GM21381 (cell line): Measurements from ENCODE around the gene ASCC2.

Source experiments
- ATAC-seq: cut with Tn5 transposase; IDR thresholded peaks from one replicate; pipeline ENCODE4 v1.9.1; 2021; ENCODE audit warnings: mild to moderate bottlenecking, moderate library complexity; ENCODE audit not compliant: unreplicated experiment

The ASCC2 gene

DNA sequence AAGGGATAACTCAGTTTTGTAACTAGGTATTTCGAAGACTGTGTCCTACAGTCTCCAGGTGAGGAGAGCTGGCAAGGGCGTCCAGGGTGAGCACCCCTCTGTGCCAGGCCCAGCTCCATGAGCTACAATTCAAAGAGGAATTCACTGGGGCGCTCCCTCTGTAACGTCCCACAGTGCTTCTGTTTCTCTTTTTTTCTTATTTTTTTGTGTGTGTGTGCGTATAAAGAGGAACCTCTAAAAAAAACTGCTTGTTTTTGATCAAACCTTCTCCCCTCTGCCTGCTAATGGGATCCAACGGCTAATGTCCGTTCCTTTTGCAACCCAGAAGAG lies 17.1 kb downstream of the ASCC2 start:
- no peak for ATAC-seq

DNA sequence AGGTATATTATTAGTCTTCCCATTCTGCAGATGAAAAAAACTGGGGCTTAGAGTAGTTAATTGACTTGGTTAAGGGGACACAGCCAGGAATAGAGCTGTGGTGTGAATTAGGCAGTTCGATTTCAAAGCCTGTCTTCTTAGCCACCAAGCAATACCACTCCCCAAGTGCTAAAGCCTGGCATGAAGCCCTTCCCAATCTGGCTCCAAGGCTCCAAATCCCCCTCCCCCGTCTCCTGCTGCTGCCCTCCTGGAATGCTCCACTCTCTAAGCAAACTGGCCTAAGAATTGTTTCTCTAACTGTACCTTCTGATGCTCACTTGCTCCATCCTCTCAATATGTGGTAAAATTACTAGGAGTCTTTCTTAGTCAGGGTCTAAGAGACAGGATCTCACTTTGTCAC lies 18.6 kb downstream of the ASCC2 start:
- no peak for ATAC-seq

DNA sequence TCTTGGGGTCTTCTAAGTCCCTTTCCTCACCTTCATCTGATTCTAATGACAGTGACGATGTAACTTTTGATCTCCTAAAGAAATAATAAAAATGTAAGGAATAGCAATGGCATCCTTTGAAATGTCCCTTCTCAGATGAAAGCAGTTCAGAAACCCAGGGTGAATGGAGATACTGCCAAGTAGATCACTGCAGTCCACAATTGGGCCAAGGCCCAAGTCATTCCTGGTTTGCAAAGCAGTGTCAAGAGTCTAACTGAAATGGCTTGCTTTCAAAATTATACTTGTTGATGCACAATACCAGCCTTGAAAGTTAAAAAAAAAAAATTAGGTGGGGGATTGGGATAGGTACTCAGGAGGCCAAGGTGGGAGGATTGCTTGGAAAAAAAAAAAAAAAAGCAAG lies 20.4 kb downstream of the ASCC2 start:
- ATAC-seq = no peak

DNA sequence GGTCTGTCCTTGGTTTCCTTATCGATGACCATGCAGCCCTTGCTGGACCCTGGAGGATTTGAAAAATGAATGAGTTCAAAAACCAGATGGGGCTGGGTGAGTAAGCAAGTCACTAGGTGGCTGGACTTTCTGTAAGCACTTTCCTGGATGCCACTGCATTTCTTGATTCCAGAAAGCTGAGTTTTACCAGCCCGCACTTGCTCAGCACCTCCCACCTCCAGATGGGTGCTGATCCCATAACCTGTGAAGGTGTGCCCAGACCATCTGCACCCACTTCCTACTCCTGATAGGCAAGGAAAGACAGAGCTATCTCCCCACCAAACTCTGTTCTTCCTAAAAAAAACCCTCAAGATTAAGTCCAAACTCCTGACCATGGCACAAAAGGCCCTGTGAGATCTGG lies 21.1 kb downstream of the ASCC2 start:
- no peak for ATAC-seq

DNA sequence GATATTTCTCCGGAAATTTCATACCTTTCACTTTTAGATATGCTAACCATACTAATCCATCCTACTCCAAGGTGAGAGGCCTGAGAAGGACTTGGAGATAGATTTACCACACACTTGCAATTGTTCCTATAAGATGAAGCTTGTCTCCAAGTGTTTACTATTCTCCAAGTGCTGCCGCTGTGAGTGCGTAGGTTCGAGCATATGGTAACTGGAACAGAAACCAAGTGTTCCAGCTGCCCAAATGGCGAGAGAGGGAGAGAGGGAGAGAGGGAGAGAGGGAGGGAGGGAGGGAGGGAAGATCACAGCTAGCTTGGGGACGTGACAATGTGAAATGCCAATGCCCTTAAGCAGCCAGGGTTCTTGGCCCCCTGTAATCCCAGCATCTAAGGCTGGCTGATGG lies 21.5 kb downstream of the ASCC2 start:
- ATAC-seq = no peak

DNA sequence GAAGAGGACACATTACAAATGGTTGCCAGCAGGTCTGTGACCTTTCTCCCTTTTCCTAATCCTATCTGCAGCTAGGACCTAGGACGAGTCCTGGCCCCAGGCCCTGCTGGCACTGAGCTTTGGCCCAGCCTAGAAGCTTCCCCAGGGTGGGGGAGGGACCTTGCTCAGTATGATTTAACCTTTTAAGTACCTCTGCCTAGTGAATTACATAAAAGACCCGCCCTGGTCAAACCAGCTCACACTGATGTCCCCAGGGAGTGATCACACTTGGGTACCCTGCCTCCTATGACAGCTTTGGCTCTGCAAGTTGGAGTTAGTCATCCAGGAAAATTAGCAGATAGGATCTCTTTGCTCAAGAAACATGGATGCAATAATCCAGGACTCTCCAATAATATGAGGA lies 21.9 kb downstream of the ASCC2 start:
- ATAC-seq = no peak

DNA sequence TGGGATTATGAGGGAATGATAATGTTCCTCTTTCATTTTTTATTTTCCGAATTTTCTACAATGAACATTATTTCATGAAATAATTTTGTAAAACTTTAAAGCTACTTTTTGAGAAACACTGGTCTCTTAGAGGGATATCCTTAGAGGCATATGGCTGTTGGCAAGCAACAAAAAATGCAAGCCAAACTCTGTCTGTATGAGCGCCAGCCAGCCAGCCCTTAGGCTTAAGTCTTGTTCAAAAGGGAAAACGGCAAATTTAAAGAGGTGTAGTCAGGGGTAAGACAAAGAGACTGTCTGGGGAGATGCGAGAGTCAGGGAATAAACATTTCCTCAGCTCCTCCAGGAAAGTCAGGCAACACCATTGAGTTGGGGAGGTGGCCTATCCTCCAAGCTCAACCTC lies 22.5 kb downstream of the ASCC2 start:
- ATAC-seq = no peak

DNA sequence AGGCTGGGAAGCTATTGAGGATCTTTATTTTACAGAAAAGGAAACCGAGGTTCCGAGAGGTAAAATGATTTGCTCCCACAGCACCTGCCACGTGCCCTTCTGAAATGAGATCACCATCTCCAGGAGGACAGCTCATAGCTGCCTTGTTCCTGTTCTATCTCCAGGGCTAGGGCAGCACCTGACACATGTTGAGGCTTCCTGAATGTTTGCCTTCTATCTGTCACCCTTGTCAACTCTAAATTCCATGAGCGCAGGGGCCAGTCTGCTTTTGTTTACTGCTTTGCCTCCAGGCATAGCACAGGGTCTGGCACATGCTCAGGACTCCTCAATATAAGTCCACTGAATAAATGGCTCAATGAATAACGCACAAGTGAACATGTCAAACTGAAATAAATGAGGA lies 24.1 kb downstream of the ASCC2 start:
- ATAC-seq = no peak

DNA sequence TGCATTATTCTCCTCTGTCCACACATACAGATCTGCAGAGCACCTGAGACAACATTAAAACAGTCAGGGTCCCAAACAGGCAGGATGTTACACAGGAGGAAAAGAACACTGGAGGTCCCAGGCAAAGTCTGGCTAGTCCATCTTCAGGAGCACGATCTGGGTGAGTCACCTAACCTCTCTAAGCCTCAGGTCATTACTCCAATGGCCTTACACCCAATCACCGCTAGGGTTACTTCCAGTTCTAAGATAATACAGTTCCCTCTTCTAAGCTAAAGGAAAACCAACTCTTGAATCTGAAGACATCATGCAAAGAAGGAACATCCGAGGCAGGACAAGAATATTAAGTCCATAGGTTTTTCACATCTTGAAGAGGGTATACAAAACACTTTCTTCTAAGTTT lies 24.5 kb downstream of the ASCC2 start:
- no peak for ATAC-seq

DNA sequence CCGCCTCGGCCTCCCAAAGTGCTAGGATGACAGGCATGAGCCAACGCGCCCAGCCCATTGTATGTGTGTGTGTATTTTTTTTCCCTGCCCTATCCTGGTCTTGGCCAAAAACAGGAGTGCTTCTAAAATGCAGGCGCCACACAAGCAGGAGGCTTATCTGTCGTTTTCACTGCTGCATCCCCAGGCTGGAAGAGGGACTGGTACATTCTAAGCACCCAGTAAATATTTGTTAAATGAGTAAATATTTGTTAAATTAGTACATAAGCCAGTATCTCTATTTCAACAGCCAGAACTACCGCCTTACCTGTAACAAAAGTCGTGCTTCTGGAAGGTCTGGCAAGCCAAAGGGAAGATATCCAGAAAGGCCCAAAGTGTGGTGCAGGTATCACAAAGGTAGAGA lies 24.9 kb downstream of the ASCC2 start:
- no peak for ATAC-seq

DNA sequence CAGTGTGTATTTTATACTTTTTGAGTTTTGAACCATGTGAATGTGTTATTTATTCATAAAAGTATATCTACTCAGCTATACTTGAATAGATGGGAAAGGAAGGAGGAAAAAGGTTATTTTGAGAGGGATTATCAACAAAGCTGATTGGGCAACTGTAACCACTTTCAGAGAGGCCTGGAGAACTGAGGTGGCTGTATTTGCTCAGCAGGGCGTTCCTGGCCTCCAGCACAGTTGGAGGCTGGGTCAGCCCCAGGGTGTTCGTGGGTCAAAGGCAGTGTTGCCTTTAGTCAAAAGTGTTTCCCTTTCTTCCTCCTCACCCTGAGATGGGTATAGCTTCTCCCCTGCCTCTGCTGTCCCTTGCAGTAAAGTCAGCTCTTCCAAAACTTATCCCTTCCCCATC lies 26.7 kb downstream of the ASCC2 start:
- no peak for ATAC-seq

DNA sequence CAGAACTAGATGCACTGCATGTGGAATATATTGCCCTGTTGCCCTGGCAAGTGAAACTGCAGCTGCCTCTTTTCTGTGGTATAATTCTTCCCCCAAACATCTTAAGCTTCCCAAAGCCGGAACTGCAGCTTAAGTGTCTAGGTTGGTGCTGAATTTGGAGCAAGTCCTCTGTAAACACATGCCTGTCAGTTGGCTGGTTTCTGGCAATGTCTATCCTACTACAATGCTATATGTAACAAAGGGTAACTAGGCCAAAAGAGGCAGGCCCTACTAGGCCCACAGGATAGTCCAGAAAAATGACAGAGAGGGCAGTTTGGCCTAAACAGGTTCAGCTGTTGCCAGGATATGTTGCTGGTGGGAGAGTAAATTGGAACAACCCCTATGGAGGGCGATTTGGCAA lies 27.9 kb downstream of the ASCC2 start:
- ATAC-seq = no peak

DNA sequence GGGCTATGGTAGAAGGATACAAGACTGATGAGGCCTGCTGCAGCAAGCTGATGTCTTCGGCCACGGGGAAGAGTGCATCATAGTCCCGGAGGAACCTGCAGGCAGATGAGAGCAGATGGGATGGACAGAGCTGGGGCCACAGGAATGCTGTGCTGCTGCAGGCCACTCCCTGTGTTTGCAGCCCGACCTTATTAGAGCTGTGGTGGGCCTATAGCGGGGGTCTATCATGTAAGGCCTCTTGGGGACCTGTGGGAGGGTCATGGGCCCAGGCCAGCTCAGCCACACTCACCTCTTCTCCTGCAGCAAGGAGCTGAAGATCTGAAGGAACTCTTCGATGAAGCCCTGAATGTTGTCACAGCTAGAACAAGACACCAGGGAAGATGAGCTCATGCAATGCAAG lies 31.9 kb downstream of the ASCC2 start:
- ATAC-seq = no peak

DNA sequence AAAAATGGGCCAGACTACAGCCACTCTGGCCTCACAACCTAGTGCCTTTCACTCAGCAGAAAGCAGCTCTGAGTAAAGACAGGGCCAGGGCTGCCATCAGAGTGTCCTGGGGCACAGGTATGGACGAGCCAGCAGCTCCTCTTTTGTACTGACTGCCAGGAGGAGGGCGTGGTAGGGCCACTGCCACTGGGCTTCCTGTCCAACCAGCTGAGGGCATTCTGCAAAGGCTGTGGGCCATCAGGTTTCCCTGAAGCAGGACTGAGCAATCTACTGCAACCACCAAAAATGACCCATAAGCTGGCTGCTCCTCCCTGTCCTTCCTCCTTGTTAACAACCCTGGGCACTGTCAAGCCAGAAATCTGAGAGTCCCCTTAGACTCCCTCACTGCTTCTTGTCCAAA lies 33.1 kb downstream of the ASCC2 start:
- no peak for ATAC-seq

DNA sequence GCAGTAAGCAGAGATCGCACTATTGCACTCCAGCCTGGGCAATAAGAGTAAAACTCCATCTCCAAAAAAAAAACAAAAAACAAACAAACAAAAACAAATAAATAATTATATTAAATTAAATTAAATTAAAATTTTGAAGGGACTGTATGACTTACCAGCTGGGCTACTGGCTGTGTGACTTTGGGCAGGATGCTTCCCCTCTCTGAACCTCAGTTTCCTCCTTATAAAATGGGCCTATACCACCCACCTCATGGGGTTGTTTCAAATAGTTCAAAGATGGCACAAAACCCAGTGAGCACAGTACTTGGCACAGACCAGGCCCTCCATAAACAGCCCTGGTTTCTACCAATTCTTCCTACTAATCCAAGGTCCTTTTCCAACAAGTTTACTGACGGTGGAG lies 34.9 kb downstream of the ASCC2 start:
- ATAC-seq = no peak

DNA sequence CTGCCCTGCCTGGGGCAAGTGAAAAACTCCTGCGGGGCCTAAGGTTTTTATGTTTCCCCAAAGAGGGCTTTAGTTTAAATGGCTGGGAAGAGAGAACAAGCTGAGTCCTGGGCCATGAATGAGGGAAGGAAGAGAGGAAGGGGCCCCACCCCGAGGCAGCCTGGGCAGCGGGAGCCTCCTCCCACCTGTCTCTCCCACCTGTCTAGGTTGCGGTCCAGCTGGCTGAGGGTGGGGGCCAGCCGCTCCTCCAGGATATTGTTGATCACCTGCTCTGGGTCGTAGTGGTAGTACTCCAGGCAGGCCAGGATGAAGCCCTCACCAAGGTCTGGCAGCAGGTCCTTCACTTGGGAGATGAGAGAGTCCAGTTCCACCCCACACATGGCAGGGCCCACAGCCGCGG lies 36.3 kb downstream of the ASCC2 start:
- no peak for ATAC-seq

DNA sequence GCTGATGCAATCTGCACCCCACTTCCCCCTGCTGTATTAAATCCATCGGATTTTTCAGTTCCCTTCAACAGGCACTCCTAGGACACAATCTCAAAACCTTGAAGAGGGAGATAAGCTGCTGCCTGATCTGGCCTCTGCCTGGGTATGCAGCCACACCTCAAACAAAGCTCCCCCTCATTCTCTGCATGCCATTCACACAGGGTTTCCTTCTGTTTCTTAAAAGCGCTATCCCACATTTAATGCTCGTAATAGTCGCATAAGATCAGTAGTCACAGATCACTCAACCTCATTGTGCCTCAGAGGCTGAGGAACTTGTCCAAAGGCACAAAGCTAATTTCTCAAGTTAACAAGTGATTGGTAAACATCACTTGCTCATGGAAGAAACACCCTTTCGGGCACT lies 36.9 kb downstream of the ASCC2 start:
- ATAC-seq = no peak

DNA sequence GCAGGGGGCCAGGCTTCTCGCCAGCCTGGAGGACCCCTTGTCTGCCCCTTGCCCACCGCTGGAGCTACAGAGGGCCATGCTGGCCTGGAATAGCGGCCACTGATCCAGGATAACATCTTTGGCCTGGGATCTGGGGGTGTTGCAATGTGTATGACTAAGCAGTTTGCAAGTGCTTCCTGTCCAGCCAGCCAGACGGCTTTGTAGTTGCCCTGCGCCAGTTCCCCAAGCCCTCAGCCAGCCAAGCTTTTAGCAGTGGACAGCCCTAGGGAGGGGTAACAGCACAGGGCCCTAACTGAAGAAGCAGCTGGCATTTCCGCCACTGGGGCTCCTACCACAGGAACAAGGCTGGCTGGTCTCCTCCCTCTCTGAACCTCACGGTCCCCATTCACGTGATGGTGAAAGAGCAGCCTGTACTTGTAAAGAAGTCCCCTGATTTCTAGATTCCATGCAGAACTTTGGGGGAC lies 38.8 kb downstream of the ASCC2 start:
- ATAC-seq = no peak

DNA sequence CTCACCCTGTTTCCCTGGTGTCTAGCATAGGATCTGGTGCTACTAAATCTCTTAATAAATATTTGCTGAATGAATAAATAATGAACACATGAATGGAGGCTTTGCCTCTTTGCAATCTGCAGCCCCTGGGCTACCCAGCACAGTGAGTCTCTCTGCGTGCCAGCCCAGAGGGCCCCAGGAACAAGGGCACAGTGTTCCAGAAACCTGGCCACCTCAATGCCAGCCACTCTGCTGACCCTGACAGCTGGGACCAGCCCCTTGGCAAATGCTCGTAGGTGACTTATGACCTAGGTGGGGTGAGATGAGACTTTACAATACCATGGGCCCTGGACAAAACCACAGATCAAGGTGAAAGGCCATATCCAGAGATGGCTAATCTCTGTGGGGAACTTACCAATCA lies 39.3 kb downstream of the ASCC2 start:
- no peak for ATAC-seq

DNA sequence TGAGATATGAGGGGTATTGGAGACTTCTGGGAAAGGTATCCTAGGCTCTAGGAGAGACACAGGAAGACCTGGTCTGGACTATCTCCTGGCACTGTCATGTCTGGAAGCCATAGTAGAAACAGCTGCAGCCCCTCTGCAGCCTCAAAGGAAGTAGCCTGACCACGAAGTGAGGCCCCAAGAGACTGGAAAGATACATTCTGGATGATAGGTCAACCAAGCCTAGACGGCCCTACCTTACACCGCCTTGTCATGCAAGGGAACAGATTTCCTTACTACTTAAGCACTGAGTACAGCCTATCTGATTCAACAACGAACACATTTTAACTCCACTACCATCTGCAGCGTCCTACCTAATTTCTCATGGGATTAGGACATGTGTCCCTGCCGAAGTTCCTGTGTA lies 39.8 kb downstream of the ASCC2 start:
- no peak for ATAC-seq

DNA sequence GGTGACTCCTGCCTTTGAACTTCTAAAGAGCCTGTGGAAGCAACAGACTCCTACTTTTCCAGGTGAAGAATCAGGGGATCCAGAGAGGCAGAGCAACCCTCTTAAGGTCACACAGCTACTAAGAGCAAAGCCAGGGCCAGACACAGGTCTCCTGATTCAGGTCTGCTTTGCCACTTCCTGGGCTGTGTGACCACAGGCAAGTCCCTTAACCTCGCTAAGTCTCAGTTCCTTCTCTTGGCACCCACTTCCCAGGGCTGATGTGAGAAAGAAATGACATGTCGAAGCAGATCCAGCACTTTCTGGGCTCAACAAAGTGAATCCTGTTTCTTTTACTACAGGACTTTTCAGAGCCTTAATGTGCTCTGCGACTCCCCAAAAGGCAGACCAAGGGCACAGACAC lies 40.7 kb downstream of the ASCC2 start:
- no peak for ATAC-seq

DNA sequence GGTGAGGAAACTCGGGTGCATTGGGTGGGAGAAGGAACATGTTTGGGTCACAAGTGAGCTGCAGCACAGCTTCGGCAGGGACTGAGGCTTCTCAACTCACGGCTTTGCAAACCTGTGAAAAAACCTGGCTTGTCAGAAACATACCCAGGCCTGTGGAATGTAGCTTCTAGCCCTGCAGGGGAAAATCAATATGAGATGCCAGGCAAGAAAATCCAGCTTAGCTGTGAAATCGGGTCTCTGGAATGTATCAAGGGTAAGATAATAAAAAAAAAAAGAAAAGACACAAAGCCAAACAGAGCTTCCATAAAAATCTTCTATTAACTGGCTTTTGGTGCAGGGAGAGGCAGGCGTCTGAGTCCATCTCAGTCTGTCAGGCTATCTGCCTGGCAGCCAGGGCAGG lies 42.4 kb downstream of the ASCC2 start:
- no peak for ATAC-seq

DNA sequence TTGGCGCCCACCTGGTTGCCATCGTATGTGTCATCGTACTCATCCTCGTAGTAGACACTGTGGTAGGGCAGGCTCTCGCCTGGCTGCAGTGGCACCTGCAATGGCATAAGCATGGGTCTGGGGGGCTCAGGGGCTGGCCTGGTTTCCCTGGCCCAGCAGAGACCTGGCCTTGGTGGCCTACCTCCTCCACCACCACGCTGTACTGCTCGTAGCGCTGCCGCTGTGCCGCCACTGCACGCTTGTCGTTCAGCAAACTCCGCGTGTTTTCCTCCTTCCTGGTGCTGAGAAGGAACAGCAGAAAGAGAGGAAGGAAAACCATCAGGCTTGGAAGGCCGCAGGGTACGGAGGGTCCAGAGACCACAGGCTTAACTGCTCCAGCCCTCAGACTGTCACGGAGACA lies 44.7 kb downstream of the ASCC2 start:
- no peak for ATAC-seq

DNA sequence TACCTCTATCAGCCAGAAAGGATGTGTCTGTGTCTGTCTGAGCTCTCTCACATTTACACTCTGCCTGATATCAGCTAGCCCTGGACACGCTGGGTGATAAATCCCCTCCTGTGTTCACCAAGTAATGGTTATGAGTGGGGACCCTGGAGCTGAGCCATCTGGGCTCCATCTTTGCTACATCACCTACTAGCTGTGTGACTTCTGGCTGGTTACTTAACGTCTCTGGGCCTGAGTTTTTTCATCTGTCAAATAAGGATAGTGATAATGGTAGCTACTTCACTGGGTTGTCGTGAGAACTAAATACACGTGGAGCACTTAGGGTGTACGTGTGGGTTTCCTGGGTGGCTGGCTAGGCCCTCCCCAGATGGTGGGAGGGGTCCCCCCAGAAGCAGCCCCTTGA lies 48.0 kb downstream of the ASCC2 start:
- ATAC-seq = no peak
